HG02852 (cell line): ENCODE results near the gene RHPN2.

ENCODE experiments used
- ATAC-seq: cut with Tn5 transposase; IDR thresholded peaks from one replicate; pipeline ENCODE4 v1.9.1; 2021; ENCODE audit warnings: mild to moderate bottlenecking, moderate library complexity; ENCODE audit not compliant: unreplicated experiment

Gene RHPN2

GRCh38 chr19:33064792-33065550, at the start of gene RHPN2:
Gene RHPN2, minus strand, starts transcription at chr19:33064888. Its CDS starts 36 bp downstream, at chr19:33064852.
- peak; percentile 82 for ATAC-seq

- ATAC-seq, result no peak
Observed at GRCh38 chr19:33114312-33114711, 49.6 kb upstream of the RHPN2 start.

- ATAC-seq, result no peak
Observed at GRCh38 chr19:33111587-33111986, 46.9 kb upstream of the RHPN2 start.

- no peak for ATAC-seq
Observed at GRCh38 chr19:33110137-33110910, 45.6 kb upstream of the RHPN2 start.

GRCh38 chr19:33108161-33108560, 43.5 kb upstream of the RHPN2 start:
- no peak for ATAC-seq

- no peak for ATAC-seq
Observed at GRCh38 chr19:33102893-33103292, 38.2 kb upstream of the RHPN2 start.

GRCh38 chr19:33100894-33101644, 36.4 kb upstream of the RHPN2 start:
- no peak for ATAC-seq

- no peak for ATAC-seq
Observed at GRCh38 chr19:33098055-33098534, 33.4 kb upstream of the RHPN2 start.

- no peak for ATAC-seq
Observed at GRCh38 chr19:33096005-33096404, 31.3 kb upstream of the RHPN2 start.

GRCh38 chr19:33094436-33095067, 29.9 kb upstream of the RHPN2 start:
- no peak for ATAC-seq

GRCh38 chr19:33093420-33094210, 28.9 kb upstream of the RHPN2 start:
- no peak for ATAC-seq

- ATAC-seq, result no peak
Observed at GRCh38 chr19:33090179-33090578, 25.5 kb upstream of the RHPN2 start.

- ATAC-seq, result no peak
Observed at GRCh38 chr19:33089010-33089409, 24.3 kb upstream of the RHPN2 start.

- ATAC-seq, result no peak
Observed at GRCh38 chr19:33086955-33087354, 22.3 kb upstream of the RHPN2 start.

- ATAC-seq, result no peak
Observed at GRCh38 chr19:33085570-33086128, 21.0 kb upstream of the RHPN2 start.

- ATAC-seq, result peak; percentile 81
Observed at GRCh38 chr19:33080761-33081681, 16.3 kb upstream of the RHPN2 start, which contains the start of gene GPATCH1. Gene GPATCH1, plus strand, starts transcription at chr19:33081181. Its CDS starts 13 bp downstream, at chr19:33081194.

GRCh38 chr19:33075519-33075918, 10.8 kb upstream of the RHPN2 start:
- ATAC-seq, result no peak

GRCh38 chr19:33071887-33072286, 7.2 kb upstream of the RHPN2 start:
- ATAC-seq, result no peak

- no peak for ATAC-seq
Observed at GRCh38 chr19:33067121-33067520, 2.4 kb upstream of the RHPN2 start.
